Mucosa of descending colon (tissue), 3 donors: ENCODE data around the gene MPLKIP. TPM values are rescaled to one million over a fixed set of nuclear protein-coding genes. Genes with fewer than 3 reads are reported as not detected.
A peak's percentile ranks its signal among the peaks of the same experiment; 100 is the strongest.
"Not testable (repeated sequence)": the region's sequence is repeated elsewhere in the genome, so short reads cannot be mapped to it uniquely, and the experiment has no call there.

Source experiments
- ATAC-seq: fragments of 200-7000 bp; cut with Tn5 transposase; one replicate; pipeline ENCODE4 v1.9.1; 2020; ENCODE audit warnings: mild to moderate bottlenecking, moderate library complexity
- DNase-seq, 3 donors: peaks; one replicate each; pipeline ENCODE4 v3.0.0-alpha.2; 2020
- H3K36me3 ChIP-seq: fragments of 200-600 bp; one replicate; pipeline ENCODE4 v1.8.0; 2021; ENCODE audit warnings: low read depth, mild to moderate bottlenecking
- H3K4me1 ChIP-seq: fragments of 200-600 bp; one replicate; pipeline ENCODE4 v1.8.0; 2021; ENCODE audit warnings: low read depth, mild to moderate bottlenecking
- H3K4me3 ChIP-seq: fragments of 200-600 bp; one replicate; pipeline ENCODE4 v1.8.0; 2021; ENCODE audit warnings: mild to moderate bottlenecking
- H3K9me3 ChIP-seq: fragments of 200-600 bp; one replicate; pipeline ENCODE4 v1.8.0; 2021; ENCODE audit warnings: mild to moderate bottlenecking
- intact Hi-C, 2 donors: fragments of 100-400 bp; cut with DNase I in 1 of 2; cut with micrococcal nuclease in 1 of 2; formaldehyde crosslinking; loops; one replicate each; pipeline versions ENCODE4 v1.11.0 to v1.11.1; 2022; cut with DNase I, micrococcal nuclease
- total RNA-seq, 3 donors: library from RNA; stranded (reverse); fragmentation: NEBNext Ultra II Directional in 2 of 3; extraction: Animal tissue kit (Norgen Biotek cat#: 25700) in 2 of 3; gene quantifications; one replicate each; pipeline versions ENCODE4 v1.2.1 to v1.2.4, GENCODE V29; 2021 to 2023
- TF ChIP-seq, protein P1 (sequence below): fragments of 200-600 bp; IDR thresholded peaks from one replicate; pipeline ENCODE4 v1.8.0; 2022; ENCODE audit warnings: antibody characterized with exemption, mild to moderate bottlenecking
- donor health status: DM: no; HTN: no; CAD: no; lungs with moderate emphysema.
- donor health status: DM: no; HTN: no; CAD: no.
- donor health status: DM: no; HTN: yes; CAD: no.

Gene MPLKIP
- total RNA-seq, 3 donors from 2014 or later: 29.2 to 35.0 (median 34.7) TPM

DNA sequence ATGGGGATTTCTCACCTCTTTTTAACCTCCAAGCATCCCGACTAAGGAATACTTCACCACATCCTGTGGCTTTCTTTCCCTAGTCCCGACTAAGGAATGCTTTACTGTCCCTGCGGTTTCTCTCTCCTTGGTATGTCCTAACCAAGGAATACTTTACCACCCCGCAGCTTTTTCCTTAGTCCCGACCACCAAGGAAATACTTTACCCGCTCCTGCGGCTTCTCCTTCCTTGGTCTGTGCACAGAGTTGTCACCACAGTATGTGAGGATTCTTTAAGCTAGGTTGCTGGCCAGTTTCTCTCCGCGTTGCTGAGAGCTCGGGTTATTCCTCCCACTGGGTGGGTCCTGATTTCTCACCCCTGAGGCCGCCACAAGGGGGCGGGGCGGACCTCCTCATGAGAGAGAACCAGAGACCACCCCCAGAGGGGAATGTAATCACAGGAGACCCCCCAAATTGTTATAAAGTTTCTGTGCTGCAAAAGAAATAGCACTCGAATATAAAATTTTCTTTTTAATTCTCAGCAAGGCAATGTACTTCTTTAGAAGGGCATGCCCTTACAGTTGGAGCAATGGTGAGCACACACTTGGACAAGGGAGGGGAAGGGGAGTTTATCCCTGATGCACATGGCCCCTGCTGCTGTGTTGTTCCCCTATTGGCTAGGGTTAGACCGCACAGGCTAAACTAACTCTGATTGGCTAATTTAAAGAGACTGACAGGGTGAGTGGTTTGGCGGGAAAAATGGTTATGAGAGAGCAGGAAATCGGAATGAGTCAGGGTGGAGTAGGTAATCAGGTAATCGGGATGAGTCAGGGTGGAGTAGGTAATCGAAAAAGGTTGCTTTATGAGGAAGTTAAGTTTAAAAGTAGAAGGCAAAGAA lies 13.2 kb upstream of the MPLKIP start:
- H3K4me3 ChIP-seq: no peak overlapping the region
- no peak for DNase-seq
- no peak for ATAC-seq
- no peaks in the 10 kb centered on the region for H3K9me3 ChIP-seq
- TF ChIP-seq, protein P1, sequence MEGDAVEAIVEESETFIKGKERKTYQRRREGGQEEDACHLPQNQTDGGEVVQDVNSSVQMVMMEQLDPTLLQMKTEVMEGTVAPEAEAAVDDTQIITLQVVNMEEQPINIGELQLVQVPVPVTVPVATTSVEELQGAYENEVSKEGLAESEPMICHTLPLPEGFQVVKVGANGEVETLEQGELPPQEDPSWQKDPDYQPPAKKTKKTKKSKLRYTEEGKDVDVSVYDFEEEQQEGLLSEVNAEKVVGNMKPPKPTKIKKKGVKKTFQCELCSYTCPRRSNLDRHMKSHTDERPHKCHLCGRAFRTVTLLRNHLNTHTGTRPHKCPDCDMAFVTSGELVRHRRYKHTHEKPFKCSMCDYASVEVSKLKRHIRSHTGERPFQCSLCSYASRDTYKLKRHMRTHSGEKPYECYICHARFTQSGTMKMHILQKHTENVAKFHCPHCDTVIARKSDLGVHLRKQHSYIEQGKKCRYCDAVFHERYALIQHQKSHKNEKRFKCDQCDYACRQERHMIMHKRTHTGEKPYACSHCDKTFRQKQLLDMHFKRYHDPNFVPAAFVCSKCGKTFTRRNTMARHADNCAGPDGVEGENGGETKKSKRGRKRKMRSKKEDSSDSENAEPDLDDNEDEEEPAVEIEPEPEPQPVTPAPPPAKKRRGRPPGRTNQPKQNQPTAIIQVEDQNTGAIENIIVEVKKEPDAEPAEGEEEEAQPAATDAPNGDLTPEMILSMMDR: no peak
- intact Hi-C loops: no loop called here
- H3K36me3 ChIP-seq: no peaks in the 10 kb centered on the region
- peaks cover 6% of the 10 kb centered on the region for H3K4me1 ChIP-seq

DNA sequence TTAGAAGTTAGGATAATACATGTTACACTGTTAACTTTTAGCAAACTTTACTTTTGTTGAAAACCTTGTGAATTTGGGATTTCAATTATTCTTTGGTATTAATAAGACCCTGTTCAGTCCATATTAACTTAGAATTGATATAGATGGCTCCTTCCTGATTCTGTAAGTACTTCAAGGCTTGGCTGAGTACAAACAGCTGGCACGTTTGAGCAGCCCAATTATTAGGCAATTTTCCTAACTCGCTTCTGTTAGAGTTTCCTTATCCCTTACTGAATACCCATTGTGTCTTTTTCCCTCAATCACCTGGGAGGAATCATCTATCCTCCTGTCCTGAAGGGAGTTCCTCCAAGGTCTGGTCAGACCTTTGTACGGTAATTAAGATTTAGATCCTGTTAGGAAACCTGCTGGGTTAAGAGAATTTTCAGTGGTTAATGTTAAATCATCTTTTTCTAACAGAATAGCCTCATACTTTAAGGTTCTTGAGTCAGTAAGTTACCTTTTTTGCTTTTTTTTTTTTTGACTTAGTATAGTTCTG lies 11.2 kb upstream of the MPLKIP start:
- ATAC-seq, DNase-seq, H3K36me3 ChIP-seq, H3K4me3 ChIP-seq, H3K4me1 ChIP-seq, H3K9me3 ChIP-seq, intact Hi-C loops: not testable (repeated sequence)

GRCh38 chr7:40141916-40142315 lies 7.5 kb upstream of the MPLKIP start:
- peak in 1 of 3 donors; percentile 27 for DNase-seq
- peak; percentile 85 for ATAC-seq
- H3K4me1 ChIP-seq, intact Hi-C loops, H3K36me3 ChIP-seq, H3K9me3 ChIP-seq, H3K4me3 ChIP-seq: not testable (repeated sequence)

DNA sequence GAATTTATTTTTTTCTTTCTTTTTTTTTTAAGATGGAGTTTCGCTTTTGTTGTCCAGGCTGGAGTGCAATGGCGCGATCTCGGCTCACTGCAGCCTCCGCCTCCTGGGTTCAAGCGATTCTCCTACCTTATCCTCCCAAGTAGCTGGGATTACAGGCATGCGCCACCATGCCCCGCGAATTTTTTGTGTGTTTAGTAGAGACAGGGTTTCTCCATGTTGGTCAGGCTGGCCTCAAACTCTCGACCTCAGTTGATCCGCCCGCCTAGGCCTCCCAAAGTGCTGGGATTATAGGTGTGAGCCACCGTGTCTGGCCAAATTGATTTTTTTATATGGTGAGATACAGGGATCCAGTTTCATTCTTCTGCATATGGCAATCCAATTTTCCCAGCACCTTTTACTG lies 5.5 kb upstream of the MPLKIP start:
- ATAC-seq, DNase-seq, H3K9me3 ChIP-seq, H3K4me1 ChIP-seq, H3K4me3 ChIP-seq, H3K36me3 ChIP-seq, intact Hi-C loops: not testable (repeated sequence)

- H3K36me3 ChIP-seq: no peaks in the 10 kb centered on the region
- TF ChIP-seq, protein P1: no peak
- H3K4me1 ChIP-seq: peaks cover 6% of the 10 kb centered on the region
- intact Hi-C loops: no loop called here
- ATAC-seq (no peak), DNase-seq (no peak)
- no peaks in the 10 kb centered on the region for H3K9me3 ChIP-seq
- no peak overlapping the region for H3K4me3 ChIP-seq
Observed at GRCh38 chr7:40138973-40139372, 4.6 kb upstream of the MPLKIP start.

DNA sequence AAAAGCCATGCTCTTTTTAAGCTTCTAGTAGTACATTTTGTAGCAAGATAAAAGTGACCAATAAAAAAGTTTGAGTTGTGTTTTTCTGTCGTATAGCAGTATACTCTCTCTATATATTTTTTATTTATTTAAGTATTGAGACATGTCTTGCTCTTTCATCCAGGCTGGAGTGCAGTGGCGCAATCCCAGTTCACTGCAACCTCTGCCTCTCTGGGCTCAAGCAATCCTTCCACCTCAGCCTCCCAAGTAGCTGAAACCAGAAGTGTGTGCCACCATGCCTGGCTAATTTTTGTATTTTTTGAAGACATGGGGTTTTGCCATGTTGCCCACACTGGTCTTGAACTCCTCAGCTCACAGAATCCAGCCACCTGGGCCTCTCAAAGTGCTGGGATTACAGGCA lies 3.1 kb upstream of the MPLKIP start:
- ATAC-seq: no peak
- Histone ChIP-seq H3K9me3 (no peaks in the 10 kb centered on the region), H3K4me1 (peaks cover 16% of the 10 kb centered on the region), H3K36me3 (no peaks in the 10 kb centered on the region), H3K4me3 (no peak overlapping the region)
- no peak for DNase-seq
- intact Hi-C loops: no loop called here
- TF ChIP-seq, protein P1: no peak

GRCh38 chr7:40135317-40135610 lies 842 bp upstream of the MPLKIP start:
- no peak for ATAC-seq
- no peaks in the 10 kb centered on the region for H3K36me3 ChIP-seq

More at GRCh38 chr7:40135317-40135610, 842 bp upstream of the MPLKIP start:
- intact Hi-C loops: no loop called here
- H3K4me1 ChIP-seq: peaks cover 19% of the 10 kb centered on the region
- DNase-seq: peak in 1 of 3 donors; percentile 27
- TF ChIP-seq, protein P1: no peak
- no peaks in the 10 kb centered on the region for H3K9me3 ChIP-seq
- H3K4me3 ChIP-seq: no peak overlapping the region
